CMK (cell line): ENCODE measurements around the gene DLX5.

Experiments
- DNase-seq: peaks from one replicate; pipeline ENCODE4 v3.0.0-alpha.2; 2010; ENCODE audit warnings: low read depth

Gene DLX5

DNA sequence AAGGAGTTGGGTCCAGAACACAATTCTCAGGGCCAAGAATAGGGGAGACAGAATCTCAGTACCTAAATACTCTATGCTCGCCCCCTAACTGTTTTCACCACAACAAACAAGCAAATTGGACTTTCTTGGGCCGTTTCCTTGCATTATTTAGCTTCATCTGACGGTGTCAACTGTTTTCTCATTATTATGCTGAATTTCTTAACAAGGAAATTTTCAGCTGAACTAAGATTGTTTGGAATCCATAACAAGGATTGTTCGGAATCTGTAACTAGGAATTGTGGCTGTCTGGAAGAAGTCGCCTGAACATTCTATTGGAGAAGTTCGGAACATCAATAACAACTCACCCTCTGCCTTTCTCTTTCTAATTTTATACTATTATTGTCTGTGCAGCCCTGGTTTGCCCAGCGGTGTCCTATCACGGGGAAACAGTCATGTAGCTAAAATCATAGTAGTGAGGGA, 34.7 kb downstream of the DLX5 start:
- no peak for DNase-seq

DNA sequence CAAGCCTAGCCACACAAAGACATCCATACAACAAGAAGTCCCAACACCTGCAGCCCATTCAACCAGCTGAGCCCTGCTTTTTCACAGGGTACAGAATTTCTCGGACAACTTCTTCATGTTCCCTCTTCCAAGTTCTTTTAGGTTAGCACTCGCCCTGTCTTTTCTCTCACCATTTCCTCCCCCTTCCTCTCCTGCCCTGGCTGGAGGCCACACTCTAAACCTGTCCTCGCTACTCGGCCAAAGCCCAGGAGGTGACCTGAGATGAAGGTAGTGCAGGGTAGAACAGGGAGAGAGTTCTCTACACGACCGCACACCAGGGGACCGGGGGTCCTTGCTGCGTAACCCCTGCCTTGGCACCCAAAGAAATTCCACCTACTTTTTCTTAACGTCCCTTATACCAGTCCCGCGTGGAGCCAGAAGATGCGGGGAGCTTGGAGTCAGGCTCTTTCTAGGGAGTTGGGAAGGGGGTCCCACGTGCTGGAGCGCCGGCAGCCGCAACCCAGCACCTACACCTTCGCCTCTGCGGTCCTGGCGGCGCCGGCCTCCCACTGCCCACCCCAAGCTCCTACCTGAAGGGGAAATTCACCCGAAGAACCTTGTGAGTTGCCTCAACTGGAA, 35.3 kb downstream of the DLX5 start:
- no peak for DNase-seq

DNA sequence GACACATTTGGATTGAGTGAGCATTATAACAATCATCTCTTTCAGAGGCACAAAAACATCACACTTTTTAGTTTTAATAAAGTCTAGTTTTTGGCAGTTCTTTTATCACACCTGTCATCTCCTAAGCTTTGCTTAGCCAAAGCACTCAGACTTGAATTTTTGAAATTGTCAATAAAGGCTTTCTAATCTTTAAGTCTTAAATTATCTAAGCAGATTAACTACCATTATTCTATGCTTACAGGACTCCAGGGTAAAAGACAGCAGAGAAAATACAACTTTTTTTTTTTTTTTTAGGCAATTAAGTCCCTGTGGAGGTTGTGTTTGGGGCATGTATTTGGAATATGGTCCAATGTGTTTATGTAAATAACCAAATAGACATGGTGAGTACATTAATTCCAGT, 36.9 kb downstream of the DLX5 start:
- DNase-seq, result no peak

DNA sequence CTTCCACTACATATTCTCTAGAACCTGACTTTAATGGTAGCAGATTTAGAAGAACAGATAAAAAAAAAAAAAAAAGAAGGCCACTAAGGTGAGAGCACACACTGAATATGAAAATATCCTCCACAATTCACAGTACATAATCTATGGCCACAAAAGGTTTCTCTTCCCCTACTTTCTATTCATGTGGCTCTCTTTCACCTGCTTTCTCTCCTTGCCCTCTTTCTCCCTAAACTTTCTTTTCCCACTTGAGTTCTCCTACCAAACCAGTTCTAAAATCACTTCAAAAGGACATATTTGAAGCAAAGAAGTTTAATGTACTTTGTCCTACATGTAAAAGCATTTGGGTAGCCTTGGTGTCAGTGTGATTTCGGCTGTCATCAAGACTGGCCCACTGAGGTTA, 37.7 kb downstream of the DLX5 start:
- DNase-seq, result no peak

DNA sequence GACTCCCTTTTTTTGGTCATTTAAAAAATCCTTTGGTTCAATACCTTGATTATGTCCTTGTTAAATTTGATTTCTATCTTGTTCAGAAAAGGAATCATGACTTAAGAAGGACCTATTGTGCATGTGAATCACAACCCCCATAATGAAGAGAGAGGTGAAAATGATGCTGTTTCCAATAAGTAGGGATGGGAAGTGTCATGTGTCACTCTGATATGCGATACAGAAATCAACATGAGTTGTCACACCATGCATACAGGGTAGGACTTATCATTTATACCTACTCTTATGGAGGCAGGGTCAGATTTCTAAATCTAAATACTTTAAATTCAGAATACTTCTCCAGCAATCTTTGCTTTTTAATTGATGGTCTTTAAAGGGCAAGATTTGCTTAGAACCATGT, 38.6 kb downstream of the DLX5 start:
- no peak for DNase-seq

DNA sequence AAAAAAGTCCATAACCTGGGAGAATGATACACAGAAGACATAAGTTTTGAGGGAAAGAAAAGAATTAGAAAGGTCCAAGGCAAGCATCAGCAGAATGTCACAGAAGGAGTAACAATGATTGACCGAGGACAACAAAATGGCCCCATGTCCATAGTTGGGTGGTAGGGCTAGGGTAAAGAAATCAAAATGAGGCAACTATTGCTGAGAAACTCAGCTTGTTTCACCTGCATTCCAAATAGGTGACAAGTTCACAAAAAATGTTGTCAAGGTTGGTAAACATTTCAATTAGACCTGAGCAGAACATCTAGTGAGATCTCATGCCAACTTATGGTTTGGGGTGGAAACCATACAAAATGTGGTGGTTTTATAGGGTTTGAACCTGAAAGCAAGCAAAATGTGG, 42.0 kb downstream of the DLX5 start:
- DNase-seq, result no peak

DNA sequence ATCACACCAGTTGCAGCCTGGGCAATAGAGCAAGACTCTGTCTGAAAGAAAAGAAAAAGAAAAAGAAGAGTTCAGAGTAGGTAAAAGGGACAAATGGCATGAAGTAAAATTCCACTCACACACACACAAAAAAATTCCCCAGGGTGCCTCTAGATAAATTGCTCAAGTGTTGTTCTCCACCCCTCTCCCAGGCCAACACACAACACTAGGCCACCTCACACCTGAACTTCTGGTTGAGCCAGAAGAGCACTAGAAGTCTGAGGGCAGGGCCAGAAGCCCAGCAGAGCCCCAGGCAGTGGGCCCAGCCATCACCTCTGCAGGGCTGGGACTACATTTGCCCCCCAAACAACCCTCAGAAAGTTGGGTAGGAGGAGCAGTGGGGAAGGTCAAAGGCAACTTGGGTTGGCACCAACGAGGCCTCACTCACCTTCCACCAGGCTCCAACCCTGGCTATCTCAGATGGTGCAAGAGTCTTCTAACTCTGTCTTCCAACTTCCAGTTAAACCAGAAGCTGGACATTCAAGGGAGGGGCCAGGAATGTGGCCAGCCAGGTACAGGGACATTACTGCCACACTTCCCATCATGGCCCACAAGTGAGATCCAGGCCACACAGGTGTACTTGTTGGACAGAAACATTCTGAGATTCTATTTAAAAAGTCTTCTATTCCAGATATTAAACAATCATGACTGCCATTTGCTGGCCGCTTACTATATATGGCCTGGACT, 44.9 kb downstream of the DLX5 start:
- DNase-seq, result no peak

DNA sequence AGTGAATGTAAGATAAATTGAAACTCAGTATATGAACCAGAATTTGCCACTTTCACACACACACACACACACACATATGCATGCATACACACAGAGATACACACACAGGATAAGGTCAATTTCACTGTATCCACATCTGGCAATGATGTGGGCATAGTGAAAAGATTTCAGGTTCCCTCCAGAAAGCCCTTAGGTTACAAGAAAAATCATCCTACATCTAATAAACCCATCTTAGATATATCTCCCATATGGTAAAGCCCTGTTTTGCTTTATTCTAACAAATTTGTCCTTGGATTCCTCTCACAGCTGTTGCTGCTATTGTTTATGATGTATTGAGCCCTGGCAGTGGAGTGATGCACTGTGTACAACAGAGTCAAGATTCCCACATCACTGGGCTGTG, 47.2 kb downstream of the DLX5 start:
- no peak for DNase-seq

DNA sequence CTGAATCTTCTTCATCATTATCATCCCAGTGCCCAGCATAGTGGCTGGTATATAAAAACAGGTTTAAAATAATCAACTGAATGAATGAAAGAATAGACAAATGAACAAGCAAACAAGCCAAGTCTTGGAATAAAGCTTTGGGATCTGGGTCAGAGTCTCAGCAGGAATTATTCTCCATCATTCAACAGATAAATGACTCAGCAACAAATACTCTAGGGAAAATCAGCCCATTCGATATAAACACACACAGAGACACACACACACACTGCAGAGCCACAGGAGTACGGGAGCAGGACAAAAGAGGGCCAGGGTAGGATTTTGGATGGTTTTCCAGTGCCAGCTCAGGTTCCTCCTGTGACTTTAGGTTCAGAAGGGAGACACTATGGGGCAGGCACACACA, 48.5 kb downstream of the DLX5 start:
- DNase-seq, result no peak

DNA sequence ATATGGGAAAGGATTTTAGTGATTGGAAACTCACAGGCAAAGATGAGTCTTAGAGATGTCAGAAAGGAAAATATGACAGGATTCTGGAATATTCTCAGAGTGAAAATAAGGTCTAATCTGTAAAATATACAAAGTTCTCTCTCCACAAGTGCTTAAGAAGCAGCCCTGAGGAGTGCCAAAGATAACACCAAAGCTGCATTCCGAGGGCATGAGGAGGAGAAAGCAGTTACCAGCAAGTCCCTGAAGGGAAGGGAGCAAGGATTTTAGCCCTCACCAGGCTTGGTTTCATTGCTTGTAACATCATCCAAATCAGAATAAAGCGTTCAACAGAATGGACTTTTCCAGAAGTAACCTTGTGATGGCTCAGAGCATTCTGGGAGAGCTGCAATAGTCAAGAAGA, 50.6 kb downstream of the DLX5 start:
- no peak for DNase-seq

DNA sequence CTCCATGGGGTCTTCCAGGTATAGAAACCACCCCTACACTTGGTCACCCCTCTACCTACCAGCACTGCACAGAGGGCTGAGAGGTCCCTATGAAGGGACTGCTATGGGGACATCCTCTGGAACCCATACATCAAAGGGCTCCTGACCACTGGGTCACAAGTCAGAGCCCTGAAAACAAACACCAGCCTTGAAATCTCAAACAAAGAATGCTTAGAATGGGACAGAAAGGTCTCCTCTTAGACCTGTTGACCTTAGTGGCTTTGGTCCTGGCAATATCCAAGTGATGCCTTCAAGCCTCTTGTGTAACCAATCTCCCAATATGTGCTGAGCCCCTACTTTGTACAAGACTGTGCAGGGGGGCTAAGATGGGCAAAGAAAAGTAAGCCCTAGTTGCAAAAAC, 53.9 kb downstream of the DLX5 start:
- no peak for DNase-seq
